GM20000 (cell line): ENCODE measurements around the gene HSF2BP.
"Not testable (repeated sequence)": the region's sequence is repeated elsewhere in the genome, so short reads cannot be mapped to it uniquely, and the experiment has no call there.

Experiments
- DNase-seq: peaks from one replicate; pipeline ENCODE4 v3.0.0; 2012; ENCODE audit warnings: low spot score

The HSF2BP gene

GRCh38 chr21:43503075-43503750 is 156.1 kb downstream of the HSF2BP start:
- not testable (repeated sequence) for DNase-seq

GRCh38 chr21:43502407-43503071 is 156.7 kb downstream of the HSF2BP start:
- not testable (repeated sequence) for DNase-seq

- DNase-seq, result not testable (repeated sequence)
Observed at GRCh38 chr21:43498924-43499323, 160.4 kb downstream of the HSF2BP start.

- not testable (repeated sequence) for DNase-seq
Observed at GRCh38 chr21:43498065-43498464, 161.2 kb downstream of the HSF2BP start.

- not testable (repeated sequence) for DNase-seq
Observed at GRCh38 chr21:43494279-43495012, 164.8 kb downstream of the HSF2BP start.

- not testable (repeated sequence) for DNase-seq
Observed at GRCh38 chr21:43493471-43493870, 165.8 kb downstream of the HSF2BP start.

GRCh38 chr21:43488235-43488634 is 171.1 kb downstream of the HSF2BP start:
- not testable (repeated sequence) for DNase-seq

- not testable (repeated sequence) for DNase-seq
Observed at GRCh38 chr21:43486051-43486450, 173.2 kb downstream of the HSF2BP start.

GRCh38 chr21:43485016-43485415 is 174.3 kb downstream of the HSF2BP start:
- not testable (repeated sequence) for DNase-seq

GRCh38 chr21:43479197-43479596 is 180.1 kb downstream of the HSF2BP start:
- DNase-seq, result not testable (repeated sequence)
